IMR-90 (cell line): Measurements from ENCODE around the gene ASS1. TPM values are rescaled to one million over a fixed set of nuclear protein-coding genes. Genes with fewer than 3 reads are reported as not detected.

ENCODE experiments used
- ATAC-seq: fragments of 200-7000 bp; cut with Tn5 transposase; 2 replicates; pipeline ENCODE4 v1.9.1; 2020; ENCODE audit warnings: low read depth, mild to moderate bottlenecking, moderate library complexity
- BruUV-seq: library from RNA; stranded (reverse); fragments of 400-500 nt; replicated peaks from 2 replicates; lab custom pipeline; 2021; lab: Mats Ljungman, UMichigan
- CTCF ChIA-PET: fragments of 300-600 bp; formaldehyde crosslinking; extraction: SDS; loops from one replicate; lab custom pipeline; 2021; ENCODE audit warnings: antibody characterized with exemption; lab: Yijun Ruan, JAX
- POLR2A ChIA-PET: fragments of 300-600 bp; sonication (Branson Sonifier 250); formaldehyde crosslinking; loops from one replicate; lab custom pipeline; 2022; ENCODE audit warnings: antibody characterized with exemption; ENCODE audit not compliant: unreplicated experiment; lab: Charles Lee
- DNase-seq: peaks from one replicate; pipeline ENCODE4 v3.0.0; 2013
- H2AFZ ChIP-seq: replicated peaks from 2 replicates; pipeline ENCODE3; 2013; ENCODE audit warnings: low read length, mild to moderate bottlenecking; ENCODE audit not compliant: poor library complexity
- H2AK5ac ChIP-seq: 2 replicates; pipeline ENCODE4 v1.6.1; 2013; ENCODE audit warnings: low read depth, low read length, inconsistent platforms
- H2AK9ac ChIP-seq: replicated peaks from 2 replicates; pipeline ENCODE3; 2013; ENCODE audit warnings: mild to moderate bottlenecking, low read depth, low read length, moderate library complexity; ENCODE audit not compliant: poor library complexity
- H2BK120ac ChIP-seq: 2 replicates; pipeline ENCODE4 v1.6.1; 2013; ENCODE audit warnings: low read depth, low read length, inconsistent platforms
- H2BK15ac ChIP-seq: 3 replicates; pipeline ENCODE4 v1.6.1; 2013; ENCODE audit warnings: low read depth, low read length, inconsistent platforms
- H2BK20ac ChIP-seq: 2 replicates; pipeline ENCODE4 v1.6.1; 2013; ENCODE audit warnings: low read depth, mild to moderate bottlenecking, inconsistent platforms, low read length, moderate library complexity
- H2BK5ac ChIP-seq: 2 replicates; pipeline ENCODE4 v1.6.1; 2013; ENCODE audit warnings: mild to moderate bottlenecking, low read depth, low read length, inconsistent platforms; ENCODE audit not compliant: poor library complexity, severe bottlenecking
- H3K14ac ChIP-seq: replicated peaks from 2 replicates; pipeline ENCODE4 v1.6.1; 2013; ENCODE audit warnings: low read depth, low read length, inconsistent platforms
- H3K18ac ChIP-seq: 2 replicates; pipeline ENCODE4 v1.6.1; 2013; ENCODE audit warnings: low read depth, low read length, control low read depth
- H3K23ac ChIP-seq: 2 replicates; pipeline ENCODE4 v1.6.1; 2013; ENCODE audit warnings: low read depth, low read length, inconsistent platforms
- H3K27ac ChIP-seq: 2 replicates; pipeline ENCODE4 v1.5.1; 2013; ENCODE audit warnings: mild to moderate bottlenecking, control low read depth, low read length; ENCODE audit not compliant: insufficient read depth
- H3K27me3 ChIP-seq: 2 replicates; pipeline ENCODE4 v1.6.1; 2013; ENCODE audit warnings: low read length; ENCODE audit not compliant: control insufficient read depth, insufficient read depth
- H3K36me3 ChIP-seq: 2 replicates; pipeline ENCODE4 v1.6.1; 2013; ENCODE audit warnings: low read length, mixed read lengths; ENCODE audit not compliant: control insufficient read depth, insufficient read depth
- H3K4ac ChIP-seq: 2 replicates; pipeline ENCODE4 v1.6.1; 2013; ENCODE audit warnings: low read depth, low read length, inconsistent platforms
- H3K4me1 ChIP-seq: 2 replicates; pipeline ENCODE4 v1.6.1; 2013; ENCODE audit warnings: low read length, mixed read lengths; ENCODE audit not compliant: control insufficient read depth, insufficient read depth
- H3K4me2 ChIP-seq: 2 replicates; pipeline ENCODE4 v1.6.1; 2013; ENCODE audit warnings: low read depth, mild to moderate bottlenecking, control low read depth, low read length, moderate library complexity
- H3K4me3 ChIP-seq: 2 replicates; pipeline ENCODE4 v1.5.1; 2013; ENCODE audit warnings: low read depth, mild to moderate bottlenecking, control low read depth, low read length, moderate library complexity; ENCODE audit not compliant: insufficient read depth
- H3K56ac ChIP-seq: 2 replicates; pipeline ENCODE4 v1.6.1; 2013; ENCODE audit warnings: low read length, inconsistent platforms; ENCODE audit not compliant: insufficient read depth; ENCODE audit errors: extremely low read depth
- H3K79me1 ChIP-seq, 2 experiments: 2 replicates each; pipeline ENCODE4 v1.6.1; 2013; ENCODE audit warnings: low read length in 2 of 2, inconsistent platforms in 1 of 2, low read depth in 1 of 2
- H3K9ac ChIP-seq: 2 replicates; pipeline ENCODE4 v1.6.1; 2013; ENCODE audit warnings: low read depth, low read length, control low read depth
- H3K9me1 ChIP-seq: 2 replicates; pipeline ENCODE4 v1.6.1; 2013; ENCODE audit warnings: low read length, inconsistent platforms; ENCODE audit not compliant: insufficient read depth
- H3K9me3 ChIP-seq: 2 replicates; pipeline ENCODE4 v1.6.1; 2013; ENCODE audit warnings: low read length; ENCODE audit not compliant: control insufficient read depth, insufficient read depth
- H4K20me1 ChIP-seq: 2 replicates; pipeline ENCODE4 v1.6.1; 2013; ENCODE audit warnings: low read length, inconsistent platforms; ENCODE audit not compliant: insufficient read depth
- H4K5ac ChIP-seq: 2 replicates; pipeline ENCODE4 v1.6.1; 2013; ENCODE audit warnings: mild to moderate bottlenecking, low read depth, low read length, control low read depth
- H4K8ac ChIP-seq, 2 experiments: 2 replicates each; pipeline ENCODE4 v1.6.1; 2013; ENCODE audit warnings: low read depth in 2 of 2, low read length in 2 of 2, control low read depth in 1 of 2, inconsistent platforms in 1 of 2
- H4K91ac ChIP-seq: 2 replicates; pipeline ENCODE4 v1.6.1; 2013; ENCODE audit warnings: low read depth, low read length, inconsistent platforms; ENCODE audit not compliant: insufficient read depth
- CHD1 ChIP-seq: IDR thresholded peaks from 2 replicates; pipeline ENCODE4 v1.6.1; 2012; ENCODE audit warnings: low read depth, low read length, improper control_type of control experiment
- WGBS, 2 experiments: methylation state at CpG; one replicate each; pipeline versions ENCODE4 v1.1.5 to v1.1.7; 2013; ENCODE audit warnings: missing lambda C conversion rate in 2 of 2; ENCODE audit not compliant: insufficient read length in 1 of 2; ENCODE audit errors: extremely low coverage in 2 of 2; 5-methylcytosine and 5-hydroxymethylcytosine counted together
- dilution Hi-C: fragments of 300-500 bp; cut with HindIII; formaldehyde crosslinking; loops from one replicate; pipeline ENCODE4 v1.14.3; 2018; ENCODE audit warnings: low sequenced_read_pairs; ENCODE audit not compliant: unreplicated experiment
- in situ Hi-C: fragments of 300-500 bp; cut with MboI; formaldehyde crosslinking; loops from 3 replicates; pipeline ENCODE4 v1.14.3; 2019; ENCODE audit warnings: low sequenced_read_pairs, inconsistent platforms, mixed read lengths
- intact Hi-C: fragments of 100-400 bp; cut with micrococcal nuclease; formaldehyde crosslinking; loops from 2 replicates; pipeline ENCODE4 v1.10.0; 2022
- polyA plus RNA-seq, 3 experiments: library from polyadenylated mRNA; depleted of rRNA; stranded (reverse); fragments of >200 nt; gene quantifications; 2 replicates each; pipeline ENCODE4 v1.2.3, GENCODE V29; 2012; ENCODE audit warnings: low replicate concordance in 1 of 3
- total RNA-seq: library from RNA; depleted of rRNA; stranded (reverse); fragments of >200 nt; gene quantifications from 2 replicates; pipeline ENCODE4 v1.2.3, GENCODE V29; 2012
- TF ChIP-seq, protein P1 (sequence below): fragments of 150-350 bp; IDR thresholded peaks from 2 replicates; pipeline ENCODE4 v1.6.1; 2017; ENCODE audit warnings: mild to moderate bottlenecking, antibody characterized with exemption, low read length, low read depth

Gene ASS1
- total and polyA plus RNA-seq, 2 of the 4 experiments (the other 2 are of a cell fraction) = 39.6 to 41.9 TPM

DNA sequence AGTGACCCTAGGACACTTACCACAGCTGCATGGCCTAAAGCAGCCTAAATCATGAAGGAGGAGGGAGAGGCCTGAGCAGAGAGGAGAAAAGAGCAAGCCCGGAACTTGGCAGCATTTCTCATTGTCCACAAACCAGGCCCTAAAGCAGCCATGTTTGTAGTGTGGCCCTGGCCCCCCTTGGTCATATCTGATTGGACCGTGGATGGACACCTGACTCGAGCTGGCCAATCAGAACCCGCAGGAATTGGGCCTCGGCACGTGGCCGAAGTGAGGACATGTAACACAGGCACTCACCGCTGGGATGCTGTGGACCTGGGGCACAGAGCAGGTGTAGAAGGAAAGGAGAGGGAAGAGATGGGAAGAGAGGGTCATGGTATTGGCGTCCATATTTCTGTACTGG is 56.9 kb downstream of the ASS1 start:
- Histone ChIP-seq H2AK5ac (no peak overlapping the region), H4K5ac (no peak overlapping the region), H3K4me2 (no peak overlapping the region), H2AK9ac (no peak overlapping the region), H3K14ac (no peak overlapping the region), H3K27ac (no peak overlapping the region), H4K91ac (no peak overlapping the region), H3K4ac (no peak overlapping the region), H3K9me3 (no peaks in the 10 kb centered on the region), H2AFZ (no peak overlapping the region), H2BK20ac (no peak overlapping the region), H2BK5ac (no peak overlapping the region), H2BK15ac (no peak overlapping the region), H3K9ac (no peak overlapping the region), H3K27me3 (peaks cover 3% of the 10 kb centered on the region), H4K8ac (no peak overlapping the region), H3K23ac (no peak overlapping the region), H3K9me1 (0 out of 2 replicates have a peak, but pooled peaks cover 6% of the 10 kb centered on the region), H3K4me1 (no peaks in the 10 kb centered on the region), H2BK120ac (no peak overlapping the region), H3K18ac (no peak overlapping the region), H4K20me1 (0 out of 2 replicates have a peak, but pooled peaks cover 5% of the 10 kb centered on the region), H3K79me1 (no peaks in the 10 kb centered on the region), H3K56ac (no peak overlapping the region), H3K4me3 (no peak overlapping the region), H3K36me3 (peaks cover 1% of the 10 kb centered on the region; the same call in 1 of the 2 replicates)
- intact Hi-C loops (no loop called here), in situ Hi-C loops (no loop called here), dilution Hi-C loops (no loop called here)
- TF ChIP-seq, protein P1, sequence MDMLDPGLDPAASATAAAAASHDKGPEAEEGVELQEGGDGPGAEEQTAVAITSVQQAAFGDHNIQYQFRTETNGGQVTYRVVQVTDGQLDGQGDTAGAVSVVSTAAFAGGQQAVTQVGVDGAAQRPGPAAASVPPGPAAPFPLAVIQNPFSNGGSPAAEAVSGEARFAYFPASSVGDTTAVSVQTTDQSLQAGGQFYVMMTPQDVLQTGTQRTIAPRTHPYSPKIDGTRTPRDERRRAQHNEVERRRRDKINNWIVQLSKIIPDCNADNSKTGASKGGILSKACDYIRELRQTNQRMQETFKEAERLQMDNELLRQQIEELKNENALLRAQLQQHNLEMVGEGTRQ = peak; percentile 68; the same call in 1 of the 2 replicates
- TF ChIP-seq CHD1 = no peak
- ATAC-seq (no peak), DNase-seq (no peak)
- ChIA-PET POLR2A (no interaction called here), CTCF (no interaction called here)
- WGBS, 2 experiments = 84% methylated on average over 6 of the region's 9 CpGs; no CpG with 5 or more reads in 1 of the 2 experiments
- no TSS peak for BruUV-seq
